ENCODE results near the gene COBL. TPM values are rescaled to one million over a fixed set of nuclear protein-coding genes. Genes with fewer than 3 reads are reported as not detected.
A peak's percentile ranks its signal among the peaks of the same experiment; 100 is the strongest.

COBL gene
- total RNA-seq, 2 donors from 2014 or later: not detected

DNA sequence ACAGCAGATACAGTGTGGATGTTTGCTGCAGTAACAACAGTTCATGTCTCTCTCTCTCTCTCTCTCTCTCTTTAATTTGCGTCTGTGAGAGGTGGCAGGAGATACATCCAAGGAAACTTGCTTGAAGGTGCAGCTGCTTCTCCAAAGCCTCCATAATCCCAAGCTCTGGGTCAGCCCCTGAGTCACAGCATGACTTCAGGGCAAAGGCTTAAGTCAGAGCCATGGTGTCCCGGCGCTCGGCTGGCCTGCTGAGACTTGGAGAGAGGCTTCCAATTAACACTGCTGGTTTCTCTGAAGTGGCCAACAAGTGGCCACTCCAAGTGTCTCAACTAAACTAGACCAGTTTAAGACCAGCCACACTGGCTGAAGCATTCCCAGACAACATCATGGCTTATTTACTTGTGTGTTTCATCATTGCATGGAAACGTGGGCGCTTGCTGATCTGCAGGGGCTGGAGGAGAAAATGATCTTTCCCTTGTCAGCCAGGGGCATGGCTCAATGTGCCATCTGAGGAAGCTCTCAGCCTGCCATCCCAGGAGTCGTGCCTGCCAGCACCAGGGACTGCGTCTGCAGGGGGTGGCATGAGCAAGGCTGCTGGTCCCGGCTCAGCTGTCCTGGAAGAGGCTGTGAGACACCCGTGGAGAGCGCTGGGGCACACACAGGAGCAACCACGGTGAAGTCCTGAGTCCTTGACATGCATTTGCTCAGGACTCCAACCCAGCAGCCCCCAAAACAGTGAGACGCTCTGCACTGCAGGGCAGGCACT is 254.2 kb downstream of the COBL start:
- Mint-ChIP-seq H3K4me3 (no peak overlapping the region), H3K4me1 (ENCODE audit: low read depth in 2 of 2) (no peaks in the 10 kb centered on the region), H3K9me3 (no peaks in the 10 kb centered on the region), H3K27ac (no peak overlapping the region), H3K27me3 (no peaks in the 10 kb centered on the region), H3K36me3 (no peaks in the 10 kb centered on the region)
- DNase-seq (ENCODE audit: low spot score) (no peak), ATAC-seq (no peak)

DNA sequence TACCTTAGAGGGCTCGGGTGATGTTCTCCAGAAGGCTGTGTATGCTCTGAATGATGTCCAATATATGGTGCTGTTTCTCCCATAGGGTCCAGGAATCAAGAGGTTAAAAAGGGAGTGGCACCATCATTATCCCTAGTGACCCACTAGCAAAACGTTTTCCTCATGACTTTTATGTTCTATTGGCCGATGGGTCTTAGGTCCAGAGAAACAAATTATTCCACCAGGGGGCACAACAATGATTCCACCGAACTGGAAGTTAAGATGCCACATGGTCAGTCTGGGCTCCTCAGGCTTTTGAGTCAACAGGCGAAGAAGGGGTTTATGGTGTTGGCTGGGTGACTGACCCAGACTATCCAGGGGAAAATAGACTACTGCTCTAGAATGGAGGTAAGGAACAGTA is 256.1 kb downstream of the COBL start:
- no peaks in the 10 kb centered on the region for H3K9me3 Mint-ChIP-seq
- no peaks in the 10 kb centered on the region for H3K36me3 Mint-ChIP-seq
- H3K4me1 Mint-ChIP-seq (ENCODE audit: low read depth in 2 of 2): no peaks in the 10 kb centered on the region
- no peak overlapping the region for H3K27ac Mint-ChIP-seq
- no peaks in the 10 kb centered on the region for H3K27me3 Mint-ChIP-seq
- ATAC-seq: no peak
- H3K4me3 Mint-ChIP-seq: no peak overlapping the region
- DNase-seq (ENCODE audit: low spot score): no peak

DNA sequence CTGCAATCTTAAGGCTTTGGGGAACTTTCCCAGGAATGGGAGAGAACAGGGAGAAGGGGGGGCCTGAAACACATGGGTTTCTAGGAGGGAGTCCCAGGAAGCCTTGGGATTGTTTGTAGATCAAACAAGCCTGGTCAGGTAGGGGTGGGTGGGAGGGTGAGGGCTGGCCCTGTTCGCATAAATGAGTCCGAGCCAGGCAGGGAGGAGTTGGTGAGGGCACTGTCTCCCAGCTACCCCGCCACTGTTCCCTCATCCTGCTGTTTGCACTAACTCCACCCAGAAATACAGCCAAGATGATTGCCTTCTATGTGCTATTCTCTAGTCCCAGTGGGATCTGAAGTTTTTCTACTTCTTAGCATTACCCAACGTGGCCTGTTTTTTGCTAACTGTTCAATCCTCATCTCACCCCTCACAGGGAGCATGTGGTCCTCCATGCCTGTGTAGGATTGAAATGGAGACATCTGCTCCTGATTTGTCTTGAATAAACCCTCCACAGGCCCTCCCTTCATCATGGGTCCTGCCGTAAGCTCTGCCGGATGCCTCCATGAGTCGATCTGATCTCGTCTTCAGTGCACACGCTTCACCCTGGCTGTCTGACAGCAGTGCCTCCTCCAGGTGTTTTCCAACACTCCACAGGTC is 257.0 kb downstream of the COBL start:
- no peak for ATAC-seq
- no peak overlapping the region for H3K4me3 Mint-ChIP-seq
- no peaks in the 10 kb centered on the region for H3K36me3 Mint-ChIP-seq
- no peak for DNase-seq (ENCODE audit: low spot score)
- H3K27me3 Mint-ChIP-seq: no peaks in the 10 kb centered on the region
- H3K9me3 Mint-ChIP-seq: no peaks in the 10 kb centered on the region
- no peaks in the 10 kb centered on the region for H3K4me1 Mint-ChIP-seq (ENCODE audit: low read depth in 2 of 2)
- H3K27ac Mint-ChIP-seq: no peak overlapping the region

DNA sequence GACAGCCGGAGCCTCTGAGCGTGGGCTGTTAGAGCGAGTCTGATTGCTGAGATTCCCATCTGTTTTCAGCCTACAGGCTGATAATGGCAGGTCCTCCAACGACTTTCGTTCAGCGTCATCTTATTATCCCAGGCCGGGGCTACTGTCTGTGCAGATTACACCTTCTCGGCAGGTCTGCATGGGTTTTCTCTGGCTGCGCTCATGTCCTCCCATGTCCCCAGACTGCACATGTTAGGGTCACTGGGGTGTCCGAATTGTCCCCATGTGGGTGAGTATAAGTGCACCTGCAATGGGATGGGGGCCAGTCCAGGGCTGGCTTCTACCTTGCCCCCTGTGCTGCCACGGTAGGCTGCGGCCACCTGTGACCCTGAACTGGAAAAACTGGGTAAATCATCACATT is 257.8 kb downstream of the COBL start:
- Mint-ChIP-seq H3K4me3 (no peak overlapping the region), H3K36me3 (no peaks in the 10 kb centered on the region), H3K4me1 (ENCODE audit: low read depth in 2 of 2) (no peaks in the 10 kb centered on the region), H3K9me3 (no peaks in the 10 kb centered on the region), H3K27ac (no peak overlapping the region), H3K27me3 (no peaks in the 10 kb centered on the region)
- no peak for DNase-seq (ENCODE audit: low spot score)
- ATAC-seq: no peak

- H3K9me3 Mint-ChIP-seq: no peaks in the 10 kb centered on the region
- no peak for DNase-seq (ENCODE audit: low spot score)
- H3K4me3 Mint-ChIP-seq: no peak overlapping the region
- H3K27ac Mint-ChIP-seq: no peak overlapping the region
- H3K36me3 Mint-ChIP-seq: no peaks in the 10 kb centered on the region
- no peak for ATAC-seq
- H3K4me1 Mint-ChIP-seq (ENCODE audit: low read depth in 2 of 2): no peaks in the 10 kb centered on the region
- peaks cover 0 to 2% of the 10 kb centered on the region in 2 donors for H3K27me3 Mint-ChIP-seq
These were observed 261.4 kb downstream of the COBL start for GRCh38 chr7:51055039-51055840.

GRCh38 chr7:51054231-51054630 is 262.4 kb downstream of the COBL start:
- DNase-seq (ENCODE audit: low spot score) (no peak), ATAC-seq (no peak)
- H3K27me3 Mint-ChIP-seq: peaks cover 3% of the 10 kb centered on the region in 2 donors
- no peak overlapping the region for H3K27ac Mint-ChIP-seq
- H3K4me3 Mint-ChIP-seq: no peak overlapping the region
- no peaks in the 10 kb centered on the region for H3K36me3 Mint-ChIP-seq
- H3K4me1 Mint-ChIP-seq (ENCODE audit: low read depth in 2 of 2): no peaks in the 10 kb centered on the region
- no peaks in the 10 kb centered on the region for H3K9me3 Mint-ChIP-seq

DNA sequence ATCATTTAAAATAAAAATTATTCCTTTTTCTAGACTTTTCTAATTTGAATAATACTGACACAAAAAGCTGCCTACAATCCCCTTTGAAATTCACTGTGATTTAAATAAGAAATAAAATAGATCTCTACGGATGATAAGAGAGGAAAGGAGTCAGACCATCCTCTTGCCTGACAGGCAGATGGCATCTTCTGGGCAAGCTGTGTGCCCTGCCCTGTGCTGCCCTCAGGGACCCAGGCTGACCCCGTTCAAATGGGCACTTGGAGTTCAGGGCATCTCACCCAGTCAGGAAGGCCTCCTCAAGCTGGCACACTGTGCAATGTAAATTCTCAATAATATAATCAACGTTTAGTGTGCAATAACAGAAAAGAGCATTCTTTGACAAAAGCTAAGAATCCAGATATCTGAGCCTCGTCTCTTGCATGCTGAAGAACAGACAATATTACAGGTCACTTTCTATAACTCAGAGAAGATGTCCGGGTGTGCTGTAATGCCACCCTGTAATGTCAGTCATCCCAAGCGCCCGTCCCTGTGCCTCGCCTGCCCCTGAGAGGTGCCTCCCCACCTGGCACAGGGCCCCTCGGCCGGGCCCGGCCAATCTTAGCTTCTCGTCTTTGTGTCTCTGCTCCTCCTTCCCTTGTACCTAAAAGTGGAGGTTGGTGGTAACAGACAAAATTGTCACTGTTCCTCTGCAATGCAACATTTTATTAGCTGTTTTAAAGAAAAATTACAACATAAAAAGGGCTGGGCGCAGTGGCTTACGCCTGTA is 263.3 kb downstream of the COBL start:
- no peaks in the 10 kb centered on the region for H3K4me1 Mint-ChIP-seq (ENCODE audit: low read depth in 2 of 2)
- H3K4me3 Mint-ChIP-seq: no peak overlapping the region
- H3K27ac Mint-ChIP-seq: no peak overlapping the region
- DNase-seq (ENCODE audit: low spot score) (no peak), ATAC-seq (no peak)
- peaks cover 5 to 8% of the 10 kb centered on the region in 2 donors for H3K27me3 Mint-ChIP-seq
- H3K9me3 Mint-ChIP-seq: no peaks in the 10 kb centered on the region
- H3K36me3 Mint-ChIP-seq: no peaks in the 10 kb centered on the region

GRCh38 chr7:51046482-51046881 is 270.1 kb downstream of the COBL start:
- H3K9me3 Mint-ChIP-seq: no peaks in the 10 kb centered on the region
- ATAC-seq (no peak), DNase-seq (ENCODE audit: low spot score) (no peak)
- H3K4me3 Mint-ChIP-seq: no peak overlapping the region
- no peak overlapping the region for H3K27ac Mint-ChIP-seq
- H3K27me3 Mint-ChIP-seq: peaks cover 8 to 10% of the 10 kb centered on the region in 2 donors
- H3K4me1 Mint-ChIP-seq (ENCODE audit: low read depth in 2 of 2): no peaks in the 10 kb centered on the region
- no peaks in the 10 kb centered on the region for H3K36me3 Mint-ChIP-seq

GRCh38 chr7:51046103-51046466 is 270.5 kb downstream of the COBL start:
- Mint-ChIP-seq H3K27ac (no peak overlapping the region), H3K4me1 (ENCODE audit: low read depth in 2 of 2) (no peaks in the 10 kb centered on the region), H3K4me3 (no peak overlapping the region), H3K36me3 (no peaks in the 10 kb centered on the region), H3K9me3 (no peaks in the 10 kb centered on the region), H3K27me3 (peaks cover 8% of the 10 kb centered on the region in 2 donors)
- DNase-seq (ENCODE audit: low spot score) (no peak), ATAC-seq (peak in 1 of 2 donors; percentile 50)

- Mint-ChIP-seq H3K27me3 (peaks cover 8% of the 10 kb centered on the region in 2 donors), H3K4me3 (no peak overlapping the region), H3K27ac (no peak overlapping the region), H3K4me1 (ENCODE audit: low read depth in 2 of 2) (no peaks in the 10 kb centered on the region), H3K36me3 (no peaks in the 10 kb centered on the region), H3K9me3 (no peaks in the 10 kb centered on the region)
- no peak for DNase-seq (ENCODE audit: low spot score)
- ATAC-seq: peak in 1 of 2 donors; percentile 52
These were observed 271.1 kb downstream of the COBL start for GRCh38 chr7:51045319-51046102.

DNA sequence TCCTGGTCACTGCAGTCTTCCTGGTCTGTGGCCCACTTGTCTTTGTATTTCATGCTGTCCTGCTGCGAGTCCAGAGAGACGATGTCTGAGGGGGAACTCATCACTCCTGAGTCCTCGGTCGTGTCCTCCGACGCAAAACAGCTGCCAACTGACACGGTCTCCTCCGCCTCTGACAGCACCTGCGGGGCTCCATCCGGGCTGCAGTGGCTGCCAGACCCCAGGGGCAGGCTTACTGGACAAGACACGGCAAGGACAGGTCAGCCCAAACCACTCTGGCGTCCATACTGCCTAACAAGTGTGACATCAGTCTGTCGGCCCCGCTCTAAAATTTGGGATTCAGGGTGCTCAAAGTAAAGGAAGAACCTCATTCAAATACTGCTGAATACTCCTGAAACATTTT is 273.1 kb downstream of the COBL start:
- Mint-ChIP-seq H3K27me3 (peaks cover 0 to 5% of the 10 kb centered on the region in 2 donors), H3K36me3 (no peaks in the 10 kb centered on the region), H3K27ac (no peak overlapping the region)

DNA sequence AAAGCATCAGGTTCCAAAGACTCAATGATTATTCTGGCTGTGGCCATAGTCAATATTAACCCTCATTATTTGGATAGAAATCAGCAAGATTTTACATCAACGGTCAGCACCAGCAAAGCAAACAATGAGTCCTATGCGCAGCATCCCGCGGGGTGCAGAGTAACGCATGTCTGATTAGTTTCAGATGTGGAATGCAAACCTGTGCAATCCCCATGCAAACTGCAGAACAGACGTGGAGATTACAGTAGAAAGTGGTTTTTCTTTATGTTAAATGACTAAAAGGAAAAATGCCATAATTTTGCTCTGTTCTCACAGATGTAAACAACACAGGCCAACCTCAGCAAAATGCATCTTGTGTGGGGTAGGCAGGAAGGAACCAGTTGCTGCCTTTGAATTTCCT is 275.8 kb downstream of the COBL start:
- no peak overlapping the region for H3K27ac Mint-ChIP-seq
- no peaks in the 10 kb centered on the region for H3K36me3 Mint-ChIP-seq
- H3K4me3 Mint-ChIP-seq: no peak overlapping the region
- no peaks in the 10 kb centered on the region for H3K9me3 Mint-ChIP-seq
- no peak for DNase-seq (ENCODE audit: low spot score)
- H3K27me3 Mint-ChIP-seq: peaks cover 8 to 9% of the 10 kb centered on the region in 2 donors
- ATAC-seq: no peak
- no peaks in the 10 kb centered on the region for H3K4me1 Mint-ChIP-seq (ENCODE audit: low read depth in 2 of 2)

More for the DNA sequence above, 273.1 kb downstream of the COBL start:
- DNase-seq (ENCODE audit: low spot score): no peak
- ATAC-seq: no peak
- Mint-ChIP-seq H3K9me3 (no peaks in the 10 kb centered on the region), H3K4me1 (ENCODE audit: low read depth in 2 of 2) (no peaks in the 10 kb centered on the region), H3K4me3 (no peak overlapping the region)

DNA sequence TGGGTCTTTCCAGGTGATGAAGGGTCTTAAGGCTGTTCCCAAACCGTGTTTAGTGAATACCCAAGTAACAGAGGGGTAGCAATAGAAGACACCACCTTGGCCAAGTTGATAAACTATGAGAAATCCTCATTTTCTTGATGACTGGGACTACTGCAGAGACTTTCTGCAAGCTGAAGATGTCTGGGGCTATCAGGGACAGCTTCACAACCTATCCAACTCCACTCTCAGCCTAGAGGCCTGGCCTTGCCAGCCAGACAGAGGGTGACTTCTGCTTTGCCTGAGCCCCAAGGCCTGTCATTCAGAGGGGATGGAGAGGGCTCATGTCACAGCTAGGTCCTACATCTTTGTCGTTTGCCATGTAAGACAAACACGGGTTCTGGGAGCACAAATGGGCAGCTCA is 278.0 kb downstream of the COBL start:
- DNase-seq (ENCODE audit: low spot score): no peak
- H3K4me1 Mint-ChIP-seq (ENCODE audit: low read depth in 2 of 2): no peaks in the 10 kb centered on the region
- peaks cover 5 to 9% of the 10 kb centered on the region in 2 donors for H3K27me3 Mint-ChIP-seq
- H3K4me3 Mint-ChIP-seq: no peak overlapping the region
- no peaks in the 10 kb centered on the region for H3K36me3 Mint-ChIP-seq
- peak in 1 of 2 donors; percentile 2 for ATAC-seq
- no peak overlapping the region for H3K27ac Mint-ChIP-seq
- H3K9me3 Mint-ChIP-seq: no peaks in the 10 kb centered on the region

Data from natural killer cell treated with Interleukin-12 subunit alpha and Interleukin-12 subunit beta and Interleukin-15 and Interleukin-18, amount 100 ng/mL, for 72 hours (primary cell).